NCI-H2227 (cell line): ENCODE results near the gene UNC79.

Source experiments
- DNase-seq: peaks from one replicate; lab custom pipeline; 2025; ENCODE audit not compliant: unreplicated experiment; lab: John Stamatoyannopoulos, UW

The UNC79 gene

DNA sequence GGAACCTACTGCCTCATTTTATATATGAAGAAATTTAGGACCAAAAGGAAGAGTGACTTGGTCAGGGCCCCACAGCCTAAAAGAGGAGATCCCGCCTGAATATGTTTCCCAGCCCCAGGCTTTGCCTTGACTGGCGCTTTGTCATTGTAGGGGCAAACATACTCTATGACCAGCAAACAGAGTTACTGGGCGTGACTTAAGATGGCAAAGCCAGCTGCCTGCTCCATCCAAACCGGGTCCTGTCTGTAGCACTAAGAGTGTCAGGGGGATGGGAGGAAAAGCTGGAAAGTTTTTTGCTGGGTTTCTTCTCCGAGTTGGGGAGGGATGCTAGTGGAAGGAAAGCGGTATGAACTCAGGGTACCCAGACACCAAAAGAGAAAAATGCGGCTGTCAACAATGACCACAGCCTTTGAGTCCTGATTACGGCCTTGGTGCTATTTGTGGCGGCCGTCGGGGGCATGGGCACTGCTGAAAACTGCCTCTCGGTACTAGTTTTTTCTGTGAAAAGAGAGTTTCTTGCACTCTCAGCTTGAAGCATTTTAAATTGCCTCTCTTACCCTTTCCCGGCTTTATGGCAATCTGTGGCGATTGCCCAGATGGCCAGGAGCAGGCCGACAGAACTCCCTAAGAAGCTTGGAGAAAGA, 274.9 kb downstream of the UNC79 start:
- no peak for DNase-seq

DNA sequence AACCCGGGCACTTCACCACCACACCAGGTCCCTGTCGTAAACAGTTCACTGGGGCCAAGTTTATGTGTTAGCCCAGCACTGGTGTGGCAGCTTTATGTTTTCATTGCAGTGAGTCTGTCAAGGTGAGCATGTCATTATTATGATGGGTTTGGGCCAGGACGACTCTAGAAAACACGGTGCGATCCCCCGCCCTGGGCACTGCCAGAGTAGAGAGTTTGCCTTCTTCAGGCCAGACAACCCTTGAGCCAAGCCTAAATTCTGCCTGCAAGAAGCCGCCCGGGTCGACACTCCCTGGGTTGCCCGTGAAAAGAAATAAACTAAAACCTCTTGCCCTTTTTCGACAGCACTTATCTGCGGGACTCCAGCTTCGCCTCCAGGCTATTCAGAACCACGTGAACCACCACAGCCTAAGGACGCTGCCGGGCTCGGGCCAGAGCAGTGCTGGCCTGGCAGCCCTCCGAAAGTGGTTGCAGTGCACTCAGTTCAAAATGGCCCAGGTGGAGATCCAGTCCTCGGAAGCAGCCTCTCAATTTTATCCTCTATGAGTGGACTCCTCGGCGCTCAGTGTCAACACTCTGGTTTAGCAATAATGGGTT, 275.7 kb downstream of the UNC79 start:
- DNase-seq, result no peak

DNA sequence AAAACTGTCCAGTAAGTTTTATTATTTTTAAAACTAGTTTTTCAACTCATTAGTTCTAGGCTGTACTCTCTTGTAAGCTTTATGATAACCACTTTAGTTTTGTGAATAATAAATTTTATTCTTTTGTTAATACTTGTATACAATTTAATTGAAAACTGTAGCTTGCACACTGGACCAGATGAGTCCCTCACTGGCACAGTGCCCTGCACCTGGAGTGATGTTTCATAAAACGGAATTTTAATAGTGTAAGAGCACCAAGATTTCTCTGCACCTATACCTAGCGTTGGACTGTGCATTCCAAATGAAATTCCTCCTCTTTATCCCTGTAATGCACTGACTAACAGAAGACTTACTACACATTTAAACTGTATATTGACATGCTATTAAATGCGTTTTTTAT, 276.7 kb downstream of the UNC79 start:
- DNase-seq, result no peak

DNA sequence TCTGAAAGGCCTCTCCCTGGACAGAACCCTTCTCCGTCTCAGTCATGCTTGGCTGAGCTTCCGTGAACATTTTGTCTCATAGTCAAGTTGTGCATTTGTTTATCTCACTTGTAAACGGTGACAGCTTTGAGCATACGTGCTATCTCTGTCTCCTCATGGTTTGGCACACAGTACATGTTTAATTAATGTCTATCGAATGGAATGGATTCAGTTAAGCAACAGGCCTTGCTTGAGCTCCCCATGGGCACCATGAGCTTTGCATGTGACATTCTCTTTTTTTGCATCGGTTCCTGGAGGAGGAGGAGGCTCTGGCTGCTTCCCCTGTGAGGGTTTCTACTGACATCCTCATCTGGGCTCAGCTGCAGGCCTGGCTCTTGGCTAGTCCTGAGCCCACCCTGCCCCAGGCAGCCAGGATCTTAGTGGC, 277.6 kb downstream of the UNC79 start:
- DNase-seq, result no peak

DNA sequence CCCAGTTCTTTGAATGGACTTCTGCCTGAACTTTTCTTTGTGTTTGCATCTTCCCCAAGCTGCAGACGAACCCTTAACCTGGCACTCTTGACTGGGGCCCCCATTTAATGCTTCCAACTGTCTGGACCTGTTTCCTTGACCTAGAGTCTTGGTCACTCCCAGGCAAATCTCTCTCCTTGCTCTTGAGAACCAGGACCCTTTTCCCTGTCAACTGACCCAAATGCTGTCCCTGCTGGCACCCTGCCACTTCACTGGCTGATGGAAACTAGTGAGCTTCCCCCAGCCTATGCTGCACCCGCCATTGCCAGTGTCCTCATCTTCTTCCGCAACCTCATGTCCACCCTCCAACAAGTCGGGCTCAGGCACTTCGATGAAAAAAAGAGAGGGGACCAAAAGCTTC, 278.1 kb downstream of the UNC79 start:
- DNase-seq, result no peak

DNA sequence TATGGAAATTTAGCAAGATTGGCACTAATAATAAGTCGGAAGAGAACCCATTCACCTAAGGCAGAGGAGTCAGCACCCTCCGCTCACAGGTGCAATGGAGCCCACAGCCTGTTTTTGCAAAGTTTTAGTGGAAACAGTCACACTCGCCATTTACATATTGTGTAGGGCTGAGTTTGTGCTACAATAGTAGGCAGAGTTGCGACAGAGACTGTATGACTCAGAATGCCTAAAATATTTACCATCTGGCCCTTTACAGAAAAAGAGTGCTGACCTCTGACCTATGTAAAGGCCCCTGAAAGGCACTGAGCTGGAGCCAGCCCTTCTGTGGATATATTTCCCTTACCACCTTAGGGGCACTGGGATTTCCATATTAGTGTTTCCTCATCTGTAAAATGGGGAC, 278.5 kb downstream of the UNC79 start:
- DNase-seq, result no peak

DNA sequence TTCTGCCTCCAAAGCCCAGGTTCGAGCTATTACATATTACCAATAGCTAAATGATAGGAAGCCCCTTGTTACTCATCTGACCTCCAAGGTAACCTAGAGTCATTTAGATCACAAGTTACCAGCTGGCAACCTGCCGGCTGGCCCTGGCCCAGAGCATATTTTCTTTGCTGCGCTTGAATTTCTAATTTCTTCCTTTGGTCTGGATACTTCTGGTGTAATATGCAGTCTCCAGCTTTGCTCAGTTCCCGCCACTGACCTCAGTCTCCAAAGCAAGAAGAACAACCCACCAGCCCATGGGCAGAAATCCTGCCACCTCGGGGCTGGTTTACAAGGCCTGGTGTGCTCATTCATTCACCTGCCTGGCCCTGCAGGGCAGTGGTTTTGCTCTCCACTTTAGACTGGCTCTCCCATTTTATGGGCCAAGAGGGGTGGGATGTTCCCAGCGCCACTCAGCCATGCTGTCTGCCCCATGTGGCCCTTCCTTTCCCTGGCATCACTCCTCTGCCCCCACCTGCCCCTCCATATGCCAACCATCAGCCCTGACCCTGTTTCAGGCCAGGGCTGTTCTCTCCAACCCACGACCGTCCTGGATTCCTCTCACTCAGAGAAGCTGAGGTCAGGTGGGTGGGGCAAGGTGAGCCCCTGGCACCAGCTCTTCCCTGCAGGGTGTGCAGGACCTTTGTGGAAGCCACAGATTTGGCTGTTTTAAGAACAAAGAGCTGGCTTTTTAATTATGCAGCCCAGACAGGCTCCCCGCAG, 281.5 kb downstream of the UNC79 start:
- no peak for DNase-seq

DNA sequence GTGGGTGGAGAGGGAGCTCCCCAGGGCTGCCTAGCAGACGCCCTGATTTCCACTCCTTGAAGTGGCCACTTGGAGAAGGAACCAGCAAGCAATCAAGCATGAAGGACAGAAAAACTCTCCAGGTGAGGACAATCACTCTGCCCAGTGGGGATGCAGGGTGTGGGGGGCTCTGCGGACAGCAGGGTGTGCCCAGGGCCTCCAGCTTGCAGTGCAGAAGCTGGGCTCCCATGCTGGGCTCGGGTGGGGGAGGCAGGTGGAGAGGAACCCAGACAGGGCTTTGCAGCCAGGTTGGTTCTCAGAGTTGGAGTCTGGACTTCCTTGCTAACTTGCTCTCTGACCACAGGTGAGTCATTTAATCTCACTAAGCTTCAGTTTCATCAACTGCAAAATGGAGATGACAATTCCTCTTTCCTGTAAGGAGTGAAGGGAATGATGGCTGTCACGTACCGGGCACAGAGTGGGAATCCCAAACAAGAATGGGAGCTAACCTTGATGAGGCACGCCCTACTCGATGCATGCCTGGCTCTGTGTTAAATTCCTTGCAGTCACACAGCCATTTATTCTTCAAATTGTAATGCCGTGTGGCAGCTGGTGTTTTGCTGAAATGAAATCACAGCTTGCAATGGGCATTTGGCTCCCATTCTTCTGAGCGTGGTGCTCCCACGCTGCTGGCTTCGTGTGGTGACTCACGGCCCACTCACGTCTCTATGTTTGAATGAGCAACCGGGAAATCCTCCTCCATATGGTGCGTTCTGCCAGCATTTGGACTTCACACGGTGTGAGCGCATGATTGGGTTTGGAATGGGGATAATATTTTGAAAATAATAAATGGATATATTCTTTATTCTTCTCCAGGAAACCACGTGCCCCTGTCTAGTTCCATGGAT, 282.3 kb downstream of the UNC79 start:
- DNase-seq, result no peak

DNA sequence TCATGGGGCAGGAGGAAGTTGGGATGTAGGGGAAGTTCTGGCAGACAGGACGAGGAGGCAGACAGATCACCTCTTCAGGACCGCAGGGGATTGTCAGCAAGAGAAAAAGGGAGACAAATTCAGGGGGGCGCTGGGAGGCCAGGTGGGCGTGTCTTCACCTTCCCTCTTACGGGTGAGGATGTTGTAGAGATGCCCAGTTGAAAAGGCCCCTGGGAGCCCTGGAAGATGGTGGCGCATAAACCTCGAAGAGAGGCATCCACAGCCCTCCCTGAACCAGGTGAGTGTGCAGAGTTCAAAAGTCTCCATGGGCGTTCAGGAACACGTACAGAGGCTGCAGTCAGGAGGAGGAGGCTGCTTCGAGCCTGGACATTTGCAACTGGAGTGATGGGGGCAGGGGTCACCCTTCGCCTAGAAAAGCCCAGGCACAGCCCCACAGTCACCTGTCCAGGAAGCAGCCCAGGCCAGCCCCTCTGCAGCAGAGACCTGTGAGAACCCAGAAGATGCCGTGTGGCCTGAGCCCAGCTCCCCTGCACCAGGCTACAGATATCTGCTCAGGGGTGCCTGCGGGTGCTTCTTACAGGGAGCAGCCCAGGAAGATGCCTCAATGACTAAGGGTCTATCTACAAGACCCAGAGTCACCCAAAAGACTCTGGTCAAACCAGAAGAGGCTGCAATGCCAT, 283.1 kb downstream of the UNC79 start:
- no peak for DNase-seq

DNA sequence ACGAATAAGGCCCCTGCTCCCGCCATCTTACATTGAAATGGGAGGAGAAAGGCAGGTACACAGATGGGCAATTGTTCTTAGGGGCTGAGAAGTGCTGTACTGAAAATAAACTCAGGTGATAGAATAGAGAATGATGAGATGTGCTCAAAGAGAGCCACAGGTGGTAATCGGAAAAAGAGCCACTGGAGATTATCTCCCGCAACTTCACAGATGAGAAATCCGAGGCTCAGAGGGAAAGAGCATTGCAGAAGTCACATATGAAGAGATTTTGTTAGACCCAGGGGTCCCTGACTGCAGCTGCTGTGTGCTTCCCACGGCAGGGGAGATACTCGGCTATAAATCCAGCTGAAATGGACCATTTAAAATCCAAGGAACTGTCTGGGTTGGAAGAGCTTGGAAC, 283.9 kb downstream of the UNC79 start:
- DNase-seq, result no peak

DNA sequence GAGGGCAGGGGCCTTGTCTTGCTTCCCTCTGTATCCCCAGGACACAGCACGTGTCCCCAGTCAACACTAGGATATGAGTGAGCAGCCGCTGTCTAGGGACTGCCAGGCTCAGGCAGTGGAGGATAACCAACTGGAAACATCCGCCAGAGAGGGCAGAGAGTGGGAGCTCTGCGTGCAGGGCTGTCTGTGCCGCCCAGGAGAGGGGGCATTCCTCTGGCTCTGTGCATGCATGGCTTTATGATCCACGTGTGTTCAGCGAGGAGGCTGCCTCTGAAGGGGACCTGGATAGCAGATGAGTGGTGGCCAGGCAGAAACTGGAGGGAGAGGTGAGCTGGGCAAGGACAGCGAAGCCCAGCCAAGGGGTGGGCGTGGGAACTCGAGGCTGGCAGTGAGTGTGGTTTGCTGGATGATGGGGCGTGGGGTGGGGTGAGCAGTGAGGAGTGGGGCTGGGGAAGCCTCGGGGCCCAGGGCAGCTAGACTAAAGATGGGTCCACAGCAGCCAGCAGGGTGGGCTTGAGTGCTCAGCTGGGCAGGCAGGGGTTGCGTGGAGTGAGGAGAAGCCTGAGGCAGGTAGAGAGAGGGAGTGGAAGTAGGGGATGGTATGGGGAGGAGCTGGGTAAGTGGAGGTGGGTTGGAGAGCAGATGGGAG, 284.7 kb downstream of the UNC79 start:
- no peak for DNase-seq

DNA sequence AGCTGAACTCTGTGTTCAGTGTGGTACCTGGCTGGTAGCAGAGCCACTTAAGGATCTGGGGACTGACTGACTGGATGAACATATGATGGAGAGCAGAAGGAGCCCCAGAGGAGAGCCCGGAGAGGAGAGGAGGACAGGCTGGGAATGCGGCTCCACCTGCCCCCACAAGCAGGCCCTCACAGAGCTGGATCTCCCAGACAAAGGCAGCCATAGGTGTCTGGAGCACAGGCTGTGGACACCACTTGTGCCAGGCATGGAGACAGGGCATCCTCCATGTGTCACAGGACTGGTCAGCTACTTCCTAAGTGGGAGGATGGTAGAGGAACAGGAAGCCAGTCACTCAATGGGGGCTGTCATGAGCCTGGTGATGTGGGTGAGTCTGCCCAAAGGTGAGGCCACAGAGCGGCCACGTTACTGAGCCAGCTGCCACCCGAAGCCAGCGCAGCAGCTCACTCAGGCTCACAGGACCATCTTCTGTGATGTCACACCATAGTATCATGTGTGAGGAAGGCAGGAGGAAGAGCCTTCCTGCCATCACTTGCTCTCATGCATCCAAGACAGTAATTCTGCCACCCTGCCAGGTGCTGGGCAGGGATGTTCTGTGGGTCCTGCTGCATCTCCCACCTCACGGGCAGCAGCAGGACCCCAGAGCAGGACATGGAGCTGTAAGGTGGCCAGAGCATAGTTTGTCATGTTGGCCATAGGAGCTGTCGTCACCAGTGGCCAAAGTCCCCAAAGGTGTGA, 285.4 kb downstream of the UNC79 start:
- DNase-seq, result no peak

DNA sequence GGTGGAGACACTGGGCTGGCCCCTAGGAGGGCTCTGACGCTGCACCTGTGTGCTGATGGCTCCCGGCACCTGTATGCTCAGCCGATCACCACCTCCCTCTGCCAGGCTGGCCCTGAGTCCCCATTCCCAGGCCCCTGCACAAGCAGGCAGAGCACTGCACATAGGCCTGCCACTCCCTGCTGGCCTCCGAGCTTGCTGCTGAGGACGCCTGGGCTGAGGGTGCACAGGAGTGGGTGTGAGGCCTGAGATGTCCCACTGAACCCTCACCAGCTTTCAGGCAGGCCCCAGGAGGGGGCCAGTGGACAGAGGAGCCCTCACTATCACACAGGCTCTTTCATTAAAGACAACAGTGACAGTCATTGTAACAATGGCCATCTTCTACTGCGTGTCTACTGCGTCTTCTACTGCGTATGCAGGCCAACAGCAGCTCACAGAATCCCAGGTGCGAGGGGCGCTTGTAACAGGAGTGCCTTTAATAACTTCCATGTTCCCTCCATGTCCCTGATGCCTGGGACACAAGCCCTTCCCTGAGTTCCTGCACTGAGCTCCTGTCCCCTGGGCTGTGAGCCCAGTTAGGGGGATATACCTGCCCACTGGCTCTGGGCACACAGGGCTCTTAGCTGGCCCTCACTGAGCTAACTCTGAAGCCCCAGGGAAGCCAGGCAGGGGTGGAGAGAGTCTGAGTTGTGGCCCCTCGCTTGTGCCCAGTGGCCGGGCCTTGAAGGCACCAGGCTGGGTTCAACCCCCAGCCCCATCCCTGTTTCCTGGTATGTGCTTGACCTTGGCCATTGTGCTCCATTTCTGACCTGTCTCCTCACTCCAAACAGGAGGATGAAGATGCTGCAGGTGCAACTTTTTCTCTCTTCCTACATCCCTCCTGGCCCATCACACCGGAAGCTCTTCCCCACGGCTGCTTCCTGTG, 286.3 kb downstream of the UNC79 start:
- no peak for DNase-seq

DNA sequence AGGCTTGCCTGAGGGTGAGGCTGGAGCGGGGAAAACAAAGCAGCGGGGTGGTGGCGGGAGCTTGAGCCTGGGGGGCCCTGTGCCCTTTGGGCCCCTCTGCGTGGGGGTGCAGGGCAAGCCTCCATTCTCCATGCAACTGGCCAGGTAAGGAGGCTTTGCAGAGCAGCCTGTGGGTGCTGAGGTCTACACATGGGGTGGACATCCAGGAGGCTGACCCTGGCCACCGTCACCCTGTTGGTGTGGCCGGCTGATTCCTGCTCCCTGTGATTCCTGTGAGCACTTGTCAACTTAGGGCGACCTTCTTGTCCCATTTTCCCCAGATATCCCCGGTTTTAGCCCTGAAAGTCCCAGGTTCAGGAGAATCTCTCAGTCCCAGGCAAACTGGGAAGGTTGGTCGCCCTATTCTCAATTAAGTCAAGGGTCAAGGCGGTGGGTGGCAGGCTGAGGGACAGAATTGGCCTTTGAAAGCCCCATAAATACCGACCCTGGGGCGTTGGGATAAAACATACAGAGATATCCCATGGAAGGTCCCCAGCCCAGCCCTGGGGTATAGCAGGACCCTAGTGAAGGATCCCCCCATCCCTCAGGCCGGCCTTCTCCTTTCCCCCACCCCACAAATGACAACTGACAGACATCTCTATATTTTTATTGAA, 287.1 kb downstream of the UNC79 start:
- DNase-seq, result no peak

DNA sequence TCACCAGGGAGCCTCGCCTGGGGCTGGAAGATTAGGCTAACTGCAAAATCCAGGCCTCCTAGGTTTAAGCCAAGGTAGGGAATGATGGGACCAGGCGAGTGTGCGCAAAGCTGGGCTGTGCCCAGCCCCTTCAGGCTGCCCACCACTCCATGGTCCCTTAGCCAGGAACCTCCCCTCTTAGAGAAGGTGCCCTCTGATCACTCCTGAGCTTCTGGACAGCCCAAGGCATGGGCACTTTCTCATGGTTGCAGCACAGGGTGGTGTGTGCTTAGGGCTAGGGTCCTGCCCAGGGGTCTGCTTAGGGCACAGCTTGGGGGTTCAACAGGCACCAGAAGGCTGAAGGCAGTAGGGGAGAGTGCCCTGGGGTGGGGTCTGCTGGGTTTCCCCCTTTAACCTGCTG, 288.5 kb downstream of the UNC79 start:
- DNase-seq, result no peak

DNA sequence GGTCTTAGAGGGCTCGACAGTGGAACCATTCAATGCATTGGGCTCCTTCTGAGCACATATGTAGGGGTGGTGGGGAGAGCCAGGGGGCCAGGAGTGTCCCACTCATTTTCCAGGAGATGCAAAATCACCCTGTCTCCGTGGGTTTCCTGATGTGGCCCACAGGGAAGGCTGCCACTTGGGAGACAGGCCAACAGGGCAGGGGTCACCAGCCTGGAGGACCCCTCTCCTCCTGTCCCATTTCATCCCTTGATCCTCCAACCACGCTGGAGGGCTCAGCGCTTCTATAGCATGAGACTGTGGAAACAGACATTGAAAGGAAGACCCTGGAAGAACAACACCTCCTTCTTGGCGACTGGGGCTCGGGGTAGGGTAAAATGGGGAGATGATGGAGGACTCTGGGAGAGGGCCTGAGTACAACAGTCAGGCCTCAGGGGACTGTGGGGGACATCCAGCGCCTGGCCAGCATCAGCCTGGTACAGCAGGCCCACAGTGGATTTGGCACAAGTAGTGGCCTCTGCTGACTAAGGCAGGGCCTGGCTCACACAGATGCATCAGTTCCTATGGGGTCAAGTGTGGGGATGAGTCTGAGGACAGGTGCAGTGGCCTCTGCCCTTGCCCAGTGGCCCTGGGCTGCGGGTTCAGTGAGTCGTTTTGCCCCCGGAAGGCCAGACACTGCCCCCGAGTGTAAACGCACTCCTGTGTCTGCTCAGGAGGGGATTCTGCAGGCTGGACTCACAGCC, 289.5 kb downstream of the UNC79 start:
- DNase-seq, result no peak

DNA sequence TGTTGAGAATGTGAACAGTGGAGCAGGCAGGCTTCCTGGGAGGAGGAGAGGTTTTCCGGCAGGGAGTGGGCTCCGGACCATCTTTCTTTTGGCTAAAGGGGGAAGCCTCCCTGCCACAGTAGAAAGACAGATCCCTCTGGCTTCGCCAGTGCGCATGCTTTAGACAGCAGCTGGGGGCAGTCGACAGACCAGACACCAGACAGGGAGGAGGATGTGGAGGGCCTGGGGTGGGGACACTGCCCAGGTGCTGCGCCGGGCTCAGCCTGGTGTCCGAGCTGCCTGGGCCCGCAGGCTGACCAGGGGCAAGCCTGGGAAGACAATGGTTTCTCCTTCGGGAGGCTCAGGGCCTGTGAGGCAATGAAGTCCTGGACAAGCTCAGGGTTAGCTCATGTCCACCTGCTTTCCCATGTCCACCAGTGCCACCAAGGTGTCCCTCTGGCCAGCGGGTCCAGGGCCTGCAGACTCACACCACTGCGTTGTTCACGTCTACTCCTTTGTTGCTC, 290.3 kb downstream of the UNC79 start:
- DNase-seq, result no peak
